Lung (tissue), 12 donors: ENCODE data around the gene JAM3. TPM values are rescaled to one million over a fixed set of nuclear protein-coding genes. Genes with fewer than 3 reads are reported as not detected.

Experiments used
- ATAC-seq: fragments of 200-7000 bp; cut with Tn5 transposase; one replicate; pipeline ENCODE4 v1.9.1; 2020; ENCODE audit warnings: moderate number of reproducible peaks; ENCODE audit not compliant: insufficient read depth, low FRiP score
- DNase-seq, 3 donors: peaks; one replicate each; pipeline ENCODE4 v3.0.0-alpha.2; 2013 to 2017
- H3K27ac ChIP-seq, 2 donors: one replicate each; pipeline ENCODE4 v1.5.1; 2013; ENCODE audit warnings: mild to moderate bottlenecking in 2 of 2, moderate library complexity in 2 of 2, control low read depth in 1 of 2, inconsistent platforms in 1 of 2, low read depth in 1 of 2, low read length in 1 of 2
- H3K27me3 ChIP-seq, 3 donors: one replicate each; pipeline ENCODE4 v1.5.1; 2013; ENCODE audit warnings: low read length in 2 of 3; ENCODE audit not compliant: control insufficient read depth in 3 of 3, insufficient read depth in 3 of 3
- H3K36me3 ChIP-seq, 4 donors: one replicate each; pipeline ENCODE4 v1.5.1; 2013; ENCODE audit warnings: low read length in 4 of 4, mild to moderate bottlenecking in 1 of 4, moderate library complexity in 1 of 4; ENCODE audit not compliant: control insufficient read depth in 4 of 4, insufficient read depth in 4 of 4
- H3K4me1 ChIP-seq, 5 donors: one replicate each; pipeline ENCODE4 v1.5.1; 2013; ENCODE audit warnings: low read length in 5 of 5, mild to moderate bottlenecking in 2 of 5, moderate library complexity in 1 of 5; ENCODE audit not compliant: control insufficient read depth in 5 of 5, insufficient read depth in 5 of 5
- H3K4me3 ChIP-seq: one replicate; pipeline ENCODE4 v1.5.1; 2013; ENCODE audit warnings: mild to moderate bottlenecking, control low read depth, moderate library complexity
- H3K9ac ChIP-seq, 2 donors: one replicate each; pipeline ENCODE4 v1.5.1; 2013; ENCODE audit warnings: low read length in 2 of 2, control low read depth in 1 of 2; ENCODE audit not compliant: insufficient read depth in 1 of 2
- H3K9me3 ChIP-seq, 4 donors: one replicate each; pipeline ENCODE4 v1.5.1; 2013; ENCODE audit warnings: low read length in 3 of 4, mild to moderate bottlenecking in 1 of 4, moderate library complexity in 1 of 4; ENCODE audit not compliant: control insufficient read depth in 4 of 4, insufficient read depth in 3 of 4
- CTCF ChIP-seq: IDR thresholded peaks from 2 replicates; pipeline ENCODE4 v1.5.1; 2012; ENCODE audit warnings: mild to moderate bottlenecking; ENCODE audit errors: control extremely low read depth, extremely low read depth
- WGBS, 2 donors: extraction: QIAGEN DNeasy Blood & Tissue Kit; methylation state at CpG; one replicate each; pipeline ENCODE4 v1.1.7; 2013; 5-methylcytosine and 5-hydroxymethylcytosine counted together
- polyA plus RNA-seq, 2 donors: library from polyadenylated mRNA; stranded (reverse); fragments of 200-250 nt; gene quantifications; one replicate each; pipeline ENCODE4 v1.2.1, GENCODE V29; 2013
- total RNA-seq, 2 donors: library from RNA; depleted of rRNA in 1 of 2; stranded (reverse); fragments of >200 nt in 1 of 2; gene quantifications; one replicate each; pipeline ENCODE4 v1.2.1, GENCODE V29; 2014 to 2021
- donor health status: control.
- donor health status: control.
- donor health status: Bipolar disorder and iron deficiency.
- donor health status: healthy.
- donor health status: DM: yes; HTN: yes; CAD: no.

JAM3 gene
- total and polyA plus RNA-seq, 4 donors = 10.3 to 72.2 (median 23.6) TPM

DNA sequence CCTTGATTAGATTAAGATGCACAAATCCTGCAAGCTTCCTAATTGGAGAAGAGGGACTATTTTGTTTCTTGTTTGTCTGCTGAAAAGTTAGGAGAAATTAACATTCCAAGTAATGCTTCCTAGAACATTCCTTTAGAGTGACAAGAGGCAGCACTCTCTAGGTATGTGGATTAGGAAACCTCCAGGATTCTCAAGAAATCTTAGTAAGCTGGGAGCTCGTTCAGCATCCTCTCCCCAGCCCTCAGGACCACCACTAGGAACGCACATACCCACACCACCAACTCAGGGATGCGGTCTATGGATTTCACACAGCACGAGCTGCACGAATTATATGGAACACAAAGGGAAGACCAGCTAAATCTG lies 102.0 kb downstream of the JAM3 start:
- Histone ChIP-seq H3K27me3 (no peaks in the 10 kb centered on the region), H3K27ac (no peak overlapping the region), H3K9me3 (no peaks in the 10 kb centered on the region), H3K9ac (no peak overlapping the region), H3K4me1 (no peaks in the 10 kb centered on the region), H3K36me3 (peaks cover 11 to 26% (median 22%) of the 10 kb centered on the region in 4 donors), H3K4me3 (no peak overlapping the region)
- no peak for TF ChIP-seq CTCF
- no peak for DNase-seq
- WGBS, 2 donors = 97 to 98% methylated on average over 5 of the region's 5 CpGs
- no peak for ATAC-seq

GRCh38 chr11:134171951-134172350 lies 103.1 kb downstream of the JAM3 start:
- no peaks in the 10 kb centered on the region for H3K27me3 ChIP-seq
- 97 to 98% methylated on average over 10 of the region's 10 CpGs for WGBS, 2 donors
- no peak overlapping the region for H3K9ac ChIP-seq
- H3K27ac ChIP-seq = no peak overlapping the region
- ATAC-seq = no peak
- no peaks in the 10 kb centered on the region for H3K9me3 ChIP-seq
- TF ChIP-seq CTCF = no peak
- H3K4me3 ChIP-seq = no peak overlapping the region
- no peaks in the 10 kb centered on the region for H3K4me1 ChIP-seq
- DNase-seq = no peak
- peaks cover 17 to 34% (median 29%) of the 10 kb centered on the region in 4 donors for H3K36me3 ChIP-seq

- ATAC-seq = no peak
- peaks cover 16 to 33% (median 27%) of the 10 kb centered on the region in 4 donors for H3K36me3 ChIP-seq
These were observed 104.4 kb downstream of the JAM3 start for GRCh38 chr11:134173296-134173695.

More at GRCh38 chr11:134173296-134173695, 104.4 kb downstream of the JAM3 start:
- Histone ChIP-seq H3K4me3 (no peak overlapping the region), H3K27me3 (no peaks in the 10 kb centered on the region), H3K4me1 (no peaks in the 10 kb centered on the region), H3K9me3 (no peaks in the 10 kb centered on the region), H3K27ac (no peak overlapping the region), H3K9ac (no peak overlapping the region)
- no peak for TF ChIP-seq CTCF
- DNase-seq = no peak
- 95 to 100% methylated on average over 5 of the region's 5 CpGs for WGBS, 2 donors
